Liver (tissue), 9 donors: ENCODE results near the gene NFATC2. TPM values are rescaled to one million over a fixed set of nuclear protein-coding genes. Genes with fewer than 3 reads are reported as not detected.

Source experiments
- DNase-seq: peaks from one replicate; pipeline ENCODE4 v3.0.0-alpha.2; 2017; ENCODE audit warnings: low spot score
- H3K27ac ChIP-seq, 2 donors: one replicate each; pipeline ENCODE4 v1.7.0; 2013; ENCODE audit warnings: inconsistent platforms in 2 of 2, low read length in 2 of 2, control low read depth in 1 of 2, low read depth in 1 of 2, mild to moderate bottlenecking in 1 of 2
- H3K27me3 ChIP-seq, 4 donors: one replicate each; pipeline versions ENCODE4 v1.6.1 to v1.7.0; 2013; ENCODE audit warnings: low read length in 3 of 4, inconsistent platforms in 1 of 4, mild to moderate bottlenecking in 1 of 4, moderate library complexity in 1 of 4; ENCODE audit not compliant: control insufficient read depth in 4 of 4, insufficient read depth in 4 of 4
- H3K36me3 ChIP-seq, 4 donors: one replicate each; pipeline versions ENCODE4 v1.6.1 to v1.7.0; 2013; ENCODE audit warnings: low read length in 3 of 4, mild to moderate bottlenecking in 3 of 4, low read depth in 1 of 4, moderate library complexity in 1 of 4; ENCODE audit not compliant: control insufficient read depth in 4 of 4, insufficient read depth in 3 of 4
- H3K4me1 ChIP-seq, 4 donors: one replicate each; pipeline versions ENCODE4 v1.6.1 to v1.7.0; 2013; ENCODE audit warnings: low read length in 3 of 4, mild to moderate bottlenecking in 3 of 4, moderate library complexity in 1 of 4; ENCODE audit not compliant: control insufficient read depth in 4 of 4, insufficient read depth in 4 of 4
- H3K4me3 ChIP-seq, 3 donors: one replicate each; pipeline versions ENCODE4 v1.6.1 to v1.7.0; 2013; ENCODE audit warnings: low read length in 3 of 3, control low read depth in 1 of 3, low read depth in 1 of 3, mild to moderate bottlenecking in 1 of 3
- H3K9ac ChIP-seq, 2 donors: one replicate each; pipeline ENCODE4 v1.7.0; 2013; ENCODE audit warnings: low read length in 2 of 2, mild to moderate bottlenecking in 2 of 2, moderate library complexity in 2 of 2, control low read depth in 1 of 2, low read depth in 1 of 2
- H3K9me3 ChIP-seq, 4 donors: one replicate each; pipeline versions ENCODE4 v1.6.1 to v1.7.0; 2013; ENCODE audit warnings: low read length in 3 of 4; ENCODE audit not compliant: control insufficient read depth in 4 of 4
- EGR1 ChIP-seq, 2 donors: IDR thresholded peaks; 2 replicates each; pipeline ENCODE4 v1.6.1; 2016 to 2018; ENCODE audit warnings: antibody characterized with exemption in 2 of 2, low read depth in 2 of 2
- FOXA1 ChIP-seq: IDR thresholded peaks from 2 replicates; pipeline ENCODE4 v1.6.1; 2016; ENCODE audit warnings: antibody characterized with exemption
- FOXA2 ChIP-seq: IDR thresholded peaks from 2 replicates; pipeline ENCODE4 v1.6.1; 2016; ENCODE audit warnings: antibody characterized with exemption
- GABPA ChIP-seq, 2 donors: IDR thresholded peaks in 1 of 2; conservative IDR thresholded peaks in 1 of 2; 2 replicates each; pipeline ENCODE4 v1.6.1; 2016; ENCODE audit warnings: antibody characterized with exemption in 2 of 2, mild to moderate bottlenecking in 1 of 2, moderate library complexity in 1 of 2
- HNF4A ChIP-seq, 2 donors: conservative IDR thresholded peaks; 2 replicates each; pipeline ENCODE4 v1.6.1; 2016; ENCODE audit warnings: antibody characterized with exemption in 2 of 2, mild to moderate bottlenecking in 2 of 2
- HNF4G ChIP-seq: IDR thresholded peaks from 2 replicates; pipeline ENCODE4 v1.6.1; 2016; ENCODE audit warnings: antibody characterized with exemption
- JUND ChIP-seq, 2 donors: IDR thresholded peaks; 2 replicates each; pipeline ENCODE4 v1.6.1; 2016; ENCODE audit warnings: antibody characterized with exemption in 2 of 2
- NR2F2 ChIP-seq: IDR thresholded peaks from 2 replicates; pipeline ENCODE4 v1.6.1; 2016; ENCODE audit warnings: antibody characterized with exemption
- RAD21 ChIP-seq, 2 donors: IDR thresholded peaks; 2 replicates each; pipeline ENCODE4 v1.6.1; 2016; ENCODE audit warnings: antibody characterized with exemption in 2 of 2, mild to moderate bottlenecking in 2 of 2
- RXRA ChIP-seq, 2 donors: IDR thresholded peaks; 2 replicates each; pipeline ENCODE4 v1.6.1; 2017 to 2018; ENCODE audit warnings: antibody characterized with exemption in 2 of 2, mild to moderate bottlenecking in 1 of 2
- SP1 ChIP-seq: IDR thresholded peaks from 2 replicates; pipeline ENCODE4 v1.6.1; 2018; ENCODE audit warnings: antibody characterized with exemption, mild to moderate bottlenecking
- TAF1 ChIP-seq: conservative IDR thresholded peaks from 2 replicates; pipeline ENCODE4 v1.6.1; 2016; ENCODE audit warnings: antibody characterized with exemption, mild to moderate bottlenecking
- YY1 ChIP-seq: IDR thresholded peaks from 2 replicates; pipeline ENCODE4 v1.6.1; 2016; ENCODE audit warnings: antibody characterized with exemption, mild to moderate bottlenecking
- WGBS: extraction: QIAGEN DNeasy Blood & Tissue Kit; methylation state at CpG from one replicate; pipeline ENCODE4 v1.1.7; 2013; 5-methylcytosine and 5-hydroxymethylcytosine counted together
- polyA plus RNA-seq, 2 donors: library from polyadenylated mRNA; stranded (reverse) in 1 of 2; unstranded in 1 of 2; fragments of 200-250 nt in 1 of 2; fragments of >200 nt in 1 of 2; fragmentation: Nextera tagmentation in 1 of 2; extraction: Ambion mirVana in 1 of 2; gene quantifications; one replicate each; pipeline versions ENCODE4 v1.2.1 to v1.2.3, GENCODE V29; 2013 to 2015
- total RNA-seq, 2 donors: library from RNA; depleted of rRNA; stranded (reverse); fragments of >200 nt; gene quantifications; one replicate each; pipeline ENCODE4 v1.2.3, GENCODE V29; 2014
- TF ChIP-seq, protein P1 (sequence below): fragments of 150-350 bp; IDR thresholded peaks from 2 replicates; pipeline ENCODE4 v1.5.1; 2017; ENCODE audit warnings: improper control_type of control experiment, low read depth, low read length; ENCODE audit not compliant: missing input control
- TF ChIP-seq, protein P2 (sequence below): IDR thresholded peaks from 2 replicates; pipeline ENCODE4 v1.6.1; 2016; ENCODE audit warnings: antibody characterized with exemption
- TF ChIP-seq, protein P3 (sequence below): IDR thresholded peaks from 2 replicates; pipeline ENCODE4 v1.6.1; 2016; ENCODE audit warnings: antibody characterized with exemption, mild to moderate bottlenecking
- TF ChIP-seq, protein P4 (sequence below): IDR thresholded peaks from 2 replicates; pipeline ENCODE4 v1.6.1; 2016; ENCODE audit warnings: antibody characterized with exemption
- TF ChIP-seq, protein P5 (sequence below): IDR thresholded peaks from 2 replicates; pipeline ENCODE4 v1.6.1; 2016; ENCODE audit warnings: antibody characterized with exemption
- donor health status: healthy.
- donor health status: healthy.
- donor health status: healthy.
- donor health status: healthy.
- donor health status: healthy.

Gene NFATC2
- total and polyA plus RNA-seq, 4 donors: 1.2 to 6.7 (median 2.6) TPM

DNA sequence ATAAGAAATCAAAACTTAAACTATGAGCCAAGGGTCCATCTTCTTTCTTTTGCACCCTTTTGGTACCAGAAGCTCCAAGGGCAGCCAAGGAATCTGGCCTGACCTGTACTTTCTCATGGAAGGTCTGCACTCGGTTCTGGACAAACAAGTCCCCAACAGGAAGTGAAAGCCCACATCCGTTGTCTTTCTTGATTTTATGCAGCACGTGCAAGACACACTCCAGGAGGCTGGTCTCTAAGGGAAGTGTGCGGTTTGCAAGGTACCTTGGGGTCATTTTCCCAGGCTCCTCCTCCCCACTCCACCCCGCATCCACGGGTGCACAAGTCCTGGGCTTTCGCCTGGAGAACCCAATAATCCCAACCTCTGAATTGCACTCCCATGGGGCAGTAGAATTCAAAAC, 101.9 kb downstream of the NFATC2 start (continued):
- TF ChIP-seq, protein P1, sequence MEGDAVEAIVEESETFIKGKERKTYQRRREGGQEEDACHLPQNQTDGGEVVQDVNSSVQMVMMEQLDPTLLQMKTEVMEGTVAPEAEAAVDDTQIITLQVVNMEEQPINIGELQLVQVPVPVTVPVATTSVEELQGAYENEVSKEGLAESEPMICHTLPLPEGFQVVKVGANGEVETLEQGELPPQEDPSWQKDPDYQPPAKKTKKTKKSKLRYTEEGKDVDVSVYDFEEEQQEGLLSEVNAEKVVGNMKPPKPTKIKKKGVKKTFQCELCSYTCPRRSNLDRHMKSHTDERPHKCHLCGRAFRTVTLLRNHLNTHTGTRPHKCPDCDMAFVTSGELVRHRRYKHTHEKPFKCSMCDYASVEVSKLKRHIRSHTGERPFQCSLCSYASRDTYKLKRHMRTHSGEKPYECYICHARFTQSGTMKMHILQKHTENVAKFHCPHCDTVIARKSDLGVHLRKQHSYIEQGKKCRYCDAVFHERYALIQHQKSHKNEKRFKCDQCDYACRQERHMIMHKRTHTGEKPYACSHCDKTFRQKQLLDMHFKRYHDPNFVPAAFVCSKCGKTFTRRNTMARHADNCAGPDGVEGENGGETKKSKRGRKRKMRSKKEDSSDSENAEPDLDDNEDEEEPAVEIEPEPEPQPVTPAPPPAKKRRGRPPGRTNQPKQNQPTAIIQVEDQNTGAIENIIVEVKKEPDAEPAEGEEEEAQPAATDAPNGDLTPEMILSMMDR: no peak

DNA sequence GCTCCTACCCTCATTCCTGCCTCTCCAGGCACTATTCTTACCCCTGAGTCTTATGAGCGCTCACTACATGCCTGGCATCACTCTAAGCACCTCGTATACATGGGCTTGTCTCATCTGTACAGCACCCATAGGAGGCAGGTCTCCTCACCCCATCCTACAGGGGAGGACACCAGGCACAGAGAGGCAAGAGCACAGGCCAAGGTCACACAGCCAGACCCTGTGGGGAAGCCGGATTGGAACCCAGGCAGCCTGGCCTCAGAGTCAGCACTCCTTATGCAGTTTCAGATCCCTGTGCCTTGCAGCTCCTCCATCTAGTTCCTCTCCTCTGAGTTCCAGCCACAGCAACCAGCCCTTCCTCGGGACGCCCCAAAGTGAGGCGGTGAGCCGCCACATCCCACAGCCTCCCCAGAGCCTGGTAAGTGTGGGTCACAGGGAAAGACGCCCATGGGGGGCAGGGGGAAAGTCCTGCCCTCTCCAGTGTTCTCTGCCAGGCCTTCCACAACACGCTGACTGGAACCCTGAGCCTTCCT, 103.3 kb downstream of the NFATC2 start:
- 87% methylated on average over 9 of the region's 9 CpGs for WGBS
- Histone ChIP-seq H3K36me3 (peaks cover 0 to 12% (median 6%) of the 10 kb centered on the region in 4 donors), H3K27me3 (no peaks in the 10 kb centered on the region), H3K9me3 (no peaks in the 10 kb centered on the region), H3K4me3 (no peak overlapping the region), H3K4me1 (no peaks in the 10 kb centered on the region), H3K9ac (no peak overlapping the region), H3K27ac (no peak overlapping the region)
- no peak for DNase-seq
- TF ChIP-seq, protein P2, sequence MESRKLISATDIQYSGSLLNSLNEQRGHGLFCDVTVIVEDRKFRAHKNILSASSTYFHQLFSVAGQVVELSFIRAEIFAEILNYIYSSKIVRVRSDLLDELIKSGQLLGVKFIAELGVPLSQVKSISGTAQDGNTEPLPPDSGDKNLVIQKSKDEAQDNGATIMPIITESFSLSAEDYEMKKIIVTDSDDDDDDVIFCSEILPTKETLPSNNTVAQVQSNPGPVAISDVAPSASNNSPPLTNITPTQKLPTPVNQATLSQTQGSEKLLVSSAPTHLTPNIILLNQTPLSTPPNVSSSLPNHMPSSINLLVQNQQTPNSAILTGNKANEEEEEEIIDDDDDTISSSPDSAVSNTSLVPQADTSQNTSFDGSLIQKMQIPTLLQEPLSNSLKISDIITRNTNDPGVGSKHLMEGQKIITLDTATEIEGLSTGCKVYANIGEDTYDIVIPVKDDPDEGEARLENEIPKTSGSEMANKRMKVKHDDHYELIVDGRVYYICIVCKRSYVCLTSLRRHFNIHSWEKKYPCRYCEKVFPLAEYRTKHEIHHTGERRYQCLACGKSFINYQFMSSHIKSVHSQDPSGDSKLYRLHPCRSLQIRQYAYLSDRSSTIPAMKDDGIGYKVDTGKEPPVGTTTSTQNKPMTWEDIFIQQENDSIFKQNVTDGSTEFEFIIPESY: no peak
- TF ChIP-seq, protein P3, sequence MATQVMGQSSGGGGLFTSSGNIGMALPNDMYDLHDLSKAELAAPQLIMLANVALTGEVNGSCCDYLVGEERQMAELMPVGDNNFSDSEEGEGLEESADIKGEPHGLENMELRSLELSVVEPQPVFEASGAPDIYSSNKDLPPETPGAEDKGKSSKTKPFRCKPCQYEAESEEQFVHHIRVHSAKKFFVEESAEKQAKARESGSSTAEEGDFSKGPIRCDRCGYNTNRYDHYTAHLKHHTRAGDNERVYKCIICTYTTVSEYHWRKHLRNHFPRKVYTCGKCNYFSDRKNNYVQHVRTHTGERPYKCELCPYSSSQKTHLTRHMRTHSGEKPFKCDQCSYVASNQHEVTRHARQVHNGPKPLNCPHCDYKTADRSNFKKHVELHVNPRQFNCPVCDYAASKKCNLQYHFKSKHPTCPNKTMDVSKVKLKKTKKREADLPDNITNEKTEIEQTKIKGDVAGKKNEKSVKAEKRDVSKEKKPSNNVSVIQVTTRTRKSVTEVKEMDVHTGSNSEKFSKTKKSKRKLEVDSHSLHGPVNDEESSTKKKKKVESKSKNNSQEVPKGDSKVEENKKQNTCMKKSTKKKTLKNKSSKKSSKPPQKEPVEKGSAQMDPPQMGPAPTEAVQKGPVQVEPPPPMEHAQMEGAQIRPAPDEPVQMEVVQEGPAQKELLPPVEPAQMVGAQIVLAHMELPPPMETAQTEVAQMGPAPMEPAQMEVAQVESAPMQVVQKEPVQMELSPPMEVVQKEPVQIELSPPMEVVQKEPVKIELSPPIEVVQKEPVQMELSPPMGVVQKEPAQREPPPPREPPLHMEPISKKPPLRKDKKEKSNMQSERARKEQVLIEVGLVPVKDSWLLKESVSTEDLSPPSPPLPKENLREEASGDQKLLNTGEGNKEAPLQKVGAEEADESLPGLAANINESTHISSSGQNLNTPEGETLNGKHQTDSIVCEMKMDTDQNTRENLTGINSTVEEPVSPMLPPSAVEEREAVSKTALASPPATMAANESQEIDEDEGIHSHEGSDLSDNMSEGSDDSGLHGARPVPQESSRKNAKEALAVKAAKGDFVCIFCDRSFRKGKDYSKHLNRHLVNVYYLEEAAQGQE: no peak
- TF ChIP-seq, protein P4, sequence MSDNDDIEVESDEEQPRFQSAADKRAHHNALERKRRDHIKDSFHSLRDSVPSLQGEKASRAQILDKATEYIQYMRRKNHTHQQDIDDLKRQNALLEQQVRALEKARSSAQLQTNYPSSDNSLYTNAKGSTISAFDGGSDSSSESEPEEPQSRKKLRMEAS: no peak
- TF ChIP-seq HNF4G: no peak
- TF ChIP-seq RXRA (IDR thresholded peaks at IDR 0.05): no peak
- TF ChIP-seq JUND (IDR thresholded peaks at IDR 0.05): no peak
- no peak for TF ChIP-seq FOXA2
- no peak for TF ChIP-seq NR2F2
- TF ChIP-seq YY1: no peak
- TF ChIP-seq EGR1 (IDR thresholded peaks at IDR 0.05; ENCODE audit: low read depth in 2 of 2): no peak
- no peak for TF ChIP-seq RAD21 (IDR thresholded peaks at IDR 0.05)
- TF ChIP-seq FOXA1: no peak
- TF ChIP-seq HNF4A (conservative IDR thresholded peaks at IDR 0.05): no peak
- TF ChIP-seq TAF1: no peak
- TF ChIP-seq GABPA (IDR thresholded peaks at IDR 0.05 in 1 of 2, conservative IDR thresholded peaks at IDR 0.05 in 1 of 2): no peak
- TF ChIP-seq, protein P1: no peak
- TF ChIP-seq, protein P5, sequence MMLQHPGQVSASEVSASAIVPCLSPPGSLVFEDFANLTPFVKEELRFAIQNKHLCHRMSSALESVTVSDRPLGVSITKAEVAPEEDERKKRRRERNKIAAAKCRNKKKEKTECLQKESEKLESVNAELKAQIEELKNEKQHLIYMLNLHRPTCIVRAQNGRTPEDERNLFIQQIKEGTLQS: no peak
- no peak for TF ChIP-seq SP1
